AG04450 (cell line): Measurements from ENCODE around the gene PPP2R5E. TPM values are rescaled to one million over a fixed set of nuclear protein-coding genes. Genes with fewer than 3 reads are reported as not detected.

ENCODE experiments used
- CTCF ChIA-PET: fragments of 300-600, 350-600 bp; formaldehyde crosslinking; extraction: SDS; loops from one replicate; lab custom pipeline; 2022; ENCODE audit warnings: antibody characterized with exemption, inconsistent platforms; lab: Charles Lee
- POLR2A ChIA-PET: fragments of 350-600 bp; formaldehyde crosslinking; extraction: SDS; loops from one replicate; lab custom pipeline; 2021; ENCODE audit warnings: antibody characterized with exemption, inconsistent platforms; lab: Yijun Ruan, JAX
- DNase-seq: peaks from one replicate; pipeline ENCODE4 v3.0.0-alpha.2; 2011; ENCODE audit warnings: low read depth, low spot score
- H3K27ac ChIP-seq: one replicate; pipeline ENCODE4 v1.5.1; 2012; ENCODE audit warnings: low read depth, low read length, control low read depth
- H3K27me3 ChIP-seq: one replicate; pipeline ENCODE4 v1.6.0; 2012; ENCODE audit warnings: low read length; ENCODE audit not compliant: control insufficient read depth, insufficient read depth
- H3K4me3 ChIP-seq: 2 replicates; pipeline ENCODE4 v1.5.1; 2011; ENCODE audit warnings: mild to moderate bottlenecking, low read depth, low read length, control low read depth
- H3K9me3 ChIP-seq: 2 replicates; pipeline ENCODE4 v1.5.1; 2012; ENCODE audit warnings: low read length; ENCODE audit not compliant: control insufficient read depth, insufficient read depth
- polyA plus RNA-seq: library from polyadenylated mRNA; depleted of rRNA; stranded (reverse); fragments of >200 nt; gene quantifications from 2 replicates; pipeline ENCODE4 v1.2.3, GENCODE V29; 2011
- TF ChIP-seq, protein P1 (sequence below): IDR thresholded peaks from 2 replicates; pipeline ENCODE4 v1.5.1; 2011; ENCODE audit warnings: low read depth, low read length, control low read depth, inconsistent platforms

Gene PPP2R5E
- polyA plus RNA-seq, 1 experiment: 20.3 TPM

GRCh38 chr14:63478010-63478409, 65.2 kb downstream of the PPP2R5E start:
- H3K27ac ChIP-seq: no peak overlapping the region
- ChIA-PET CTCF (no interaction called here), POLR2A (no interaction called here)
- H3K4me3 ChIP-seq: no peak overlapping the region
- no peaks in the 10 kb centered on the region for H3K27me3 ChIP-seq
- H3K9me3 ChIP-seq: no peaks in the 10 kb centered on the region
- DNase-seq: no peak
- TF ChIP-seq, protein P1, sequence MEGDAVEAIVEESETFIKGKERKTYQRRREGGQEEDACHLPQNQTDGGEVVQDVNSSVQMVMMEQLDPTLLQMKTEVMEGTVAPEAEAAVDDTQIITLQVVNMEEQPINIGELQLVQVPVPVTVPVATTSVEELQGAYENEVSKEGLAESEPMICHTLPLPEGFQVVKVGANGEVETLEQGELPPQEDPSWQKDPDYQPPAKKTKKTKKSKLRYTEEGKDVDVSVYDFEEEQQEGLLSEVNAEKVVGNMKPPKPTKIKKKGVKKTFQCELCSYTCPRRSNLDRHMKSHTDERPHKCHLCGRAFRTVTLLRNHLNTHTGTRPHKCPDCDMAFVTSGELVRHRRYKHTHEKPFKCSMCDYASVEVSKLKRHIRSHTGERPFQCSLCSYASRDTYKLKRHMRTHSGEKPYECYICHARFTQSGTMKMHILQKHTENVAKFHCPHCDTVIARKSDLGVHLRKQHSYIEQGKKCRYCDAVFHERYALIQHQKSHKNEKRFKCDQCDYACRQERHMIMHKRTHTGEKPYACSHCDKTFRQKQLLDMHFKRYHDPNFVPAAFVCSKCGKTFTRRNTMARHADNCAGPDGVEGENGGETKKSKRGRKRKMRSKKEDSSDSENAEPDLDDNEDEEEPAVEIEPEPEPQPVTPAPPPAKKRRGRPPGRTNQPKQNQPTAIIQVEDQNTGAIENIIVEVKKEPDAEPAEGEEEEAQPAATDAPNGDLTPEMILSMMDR: no peak

DNA sequence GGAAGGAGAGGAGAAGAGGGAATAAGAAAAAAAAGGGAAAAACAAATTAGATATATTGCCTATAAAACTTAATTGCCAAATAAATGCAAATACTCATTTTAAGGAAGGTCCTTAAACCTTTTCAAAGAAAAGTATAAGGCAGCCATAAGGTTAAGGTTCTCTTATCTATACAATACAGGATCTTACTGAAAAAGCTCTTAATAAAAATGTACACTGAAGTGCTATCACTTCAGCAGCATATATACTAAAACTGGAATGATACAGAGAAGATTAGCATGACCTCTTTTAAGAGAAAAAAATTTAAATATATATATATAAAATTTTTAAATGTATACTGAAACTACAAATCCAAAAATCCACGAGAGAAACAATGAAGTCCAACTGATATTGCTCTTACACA, 65.6 kb downstream of the PPP2R5E start:
- H3K4me3 ChIP-seq: no peak overlapping the region
- TF ChIP-seq, protein P1: no peak
- H3K27ac ChIP-seq: no peak overlapping the region
- POLR2A ChIA-PET: no interaction called here
- CTCF ChIA-PET: interaction anchor here (1.2 kb wide), 1 partner anchor 1784 kb away, joined by 5 read pairs; no protein-coding TSS in a partner anchor
- H3K9me3 ChIP-seq: no peaks in the 10 kb centered on the region
- DNase-seq: no peak
- no peaks in the 10 kb centered on the region for H3K27me3 ChIP-seq

DNA sequence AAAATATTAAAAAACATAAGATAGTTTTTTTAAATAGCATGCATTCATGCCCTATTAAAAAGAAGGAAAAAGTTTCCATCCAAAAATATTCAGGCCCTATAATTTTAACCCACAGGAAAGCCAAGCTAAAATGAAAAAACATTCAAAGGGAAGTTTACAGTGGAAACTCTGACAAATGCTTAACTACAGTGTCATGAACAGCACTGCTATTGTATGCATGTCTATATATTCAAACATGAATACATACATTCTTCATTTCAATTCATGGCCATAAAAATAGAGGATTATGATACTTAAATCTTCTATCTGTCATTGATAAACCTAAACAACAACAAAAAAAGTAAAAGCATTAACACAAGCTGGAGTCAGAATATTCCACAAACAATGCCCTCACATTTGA, 67.4 kb downstream of the PPP2R5E start:
- ChIA-PET POLR2A (no interaction called here), CTCF (no interaction called here)
- Histone ChIP-seq H3K9me3 (no peaks in the 10 kb centered on the region), H3K27me3 (no peaks in the 10 kb centered on the region), H3K27ac (no peak overlapping the region), H3K4me3 (no peak overlapping the region)
- TF ChIP-seq, protein P1: no peak
- no peak for DNase-seq

DNA sequence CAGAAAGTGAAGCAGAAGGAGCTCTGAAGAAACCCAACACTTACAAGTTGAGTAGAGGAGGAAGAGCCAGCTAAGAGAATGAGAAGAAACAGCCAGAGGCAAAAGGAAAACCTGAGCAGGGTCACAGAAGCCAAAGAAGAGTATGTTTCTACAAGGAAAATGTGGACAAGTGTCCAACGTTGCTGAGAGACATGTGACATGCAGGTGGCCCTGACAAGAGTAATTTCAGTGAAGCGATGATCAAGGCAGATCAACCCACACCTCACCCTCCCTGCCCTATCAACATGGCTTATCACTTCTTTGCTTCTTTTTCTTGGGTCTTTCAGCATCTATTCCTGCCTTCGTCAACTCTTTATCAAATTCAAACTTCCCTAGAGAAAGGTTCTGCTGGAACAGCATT, 68.3 kb downstream of the PPP2R5E start:
- Histone ChIP-seq H3K9me3 (no peaks in the 10 kb centered on the region), H3K27ac (no peak overlapping the region), H3K27me3 (no peaks in the 10 kb centered on the region), H3K4me3 (no peak overlapping the region)
- TF ChIP-seq, protein P1: no peak
- POLR2A ChIA-PET: no interaction called here
- CTCF ChIA-PET: no interaction called here
- no peak for DNase-seq

- ChIA-PET CTCF (no interaction called here), POLR2A (no interaction called here)
- H3K27me3 ChIP-seq: no peaks in the 10 kb centered on the region
- no peak overlapping the region for H3K4me3 ChIP-seq
- H3K27ac ChIP-seq: no peak overlapping the region
- no peak for DNase-seq
- TF ChIP-seq, protein P1: no peak
- H3K9me3 ChIP-seq: no peaks in the 10 kb centered on the region
Measured at GRCh38 chr14:63474111-63474510, 69.1 kb downstream of the PPP2R5E start.
